Common myeloid progenitor, CD34-positive (primary cell): ENCODE data around the gene SNTG2.

Source experiments
- CTCF ChIA-PET: fragments of 350-600 bp; sonication (Branson Sonifier 250); formaldehyde crosslinking; loops from one replicate; lab custom pipeline; 2021; ENCODE audit warnings: antibody characterized with exemption; lab: Charles Lee
- POLR2A ChIA-PET: fragments of 350-600 bp; sonication (Branson Sonifier 250); formaldehyde crosslinking; loops from one replicate; lab custom pipeline; 2021; ENCODE audit warnings: antibody characterized with exemption; lab: Charles Lee
- DNase-seq, 3 donors: peaks; one replicate each; pipeline versions ENCODE4 v3.0.0 to v3.0.0-alpha.2; 2013
- H3K27ac ChIP-seq, 2 experiments: 1 replicate in 1 of 2; 2 replicates in 1 of 2; pipeline ENCODE4 v1.7.0; 2013; ENCODE audit warnings: inconsistent platforms in 2 of 2, low read length in 2 of 2, mild to moderate bottlenecking in 2 of 2, low read depth in 1 of 2, moderate library complexity in 1 of 2; ENCODE audit not compliant: severe bottlenecking in 2 of 2, insufficient read depth in 1 of 2, poor library complexity in 1 of 2
- H3K27me3 ChIP-seq, 5 experiments: replicated peaks in 2 of 5; 1 replicate in 3 of 5; 2 replicates in 2 of 5; pipeline versions ENCODE4 v1.6.1 to v1.7.0; 2013; ENCODE audit warnings: low read length in 4 of 5, mild to moderate bottlenecking in 2 of 5, moderate library complexity in 2 of 5, inconsistent platforms in 1 of 5; ENCODE audit not compliant: insufficient read depth in 5 of 5, control insufficient read depth in 4 of 5
- H3K36me3 ChIP-seq, 4 experiments: 1 replicate in 2 of 4; 2 replicates in 2 of 4; pipeline versions ENCODE4 v1.6.1 to v1.7.0; 2013; ENCODE audit warnings: low read length in 3 of 4, control low read depth in 1 of 4, mild to moderate bottlenecking in 1 of 4; ENCODE audit not compliant: control insufficient read depth in 4 of 4, insufficient read depth in 4 of 4
- H3K4me1 ChIP-seq, 4 experiments: 1 replicate in 3 of 4; 2 replicates in 1 of 4; pipeline versions ENCODE4 v1.6.1 to v1.7.1; 2013; ENCODE audit warnings: low read length in 3 of 4, mild to moderate bottlenecking in 3 of 4, control low read depth in 1 of 4, inconsistent platforms in 1 of 4, moderate library complexity in 1 of 4; ENCODE audit not compliant: control insufficient read depth in 4 of 4, insufficient read depth in 4 of 4; ENCODE audit errors: control extremely low read depth in 1 of 4
- H3K4me3 ChIP-seq, 7 experiments: 1 replicate in 4 of 7; 2 replicates in 3 of 7; pipeline versions ENCODE4 v1.5.1 to v1.7.0; 2013; ENCODE audit warnings: mild to moderate bottlenecking in 7 of 7, low read length in 6 of 7, moderate library complexity in 6 of 7, inconsistent platforms in 2 of 7, low read depth in 2 of 7, control low read depth in 1 of 7; ENCODE audit not compliant: insufficient read depth in 4 of 7, control insufficient read depth in 1 of 7; ENCODE audit errors: extremely low read depth in 1 of 7
- H3K9me3 ChIP-seq, 5 experiments: 1 replicate in 4 of 5; 2 replicates in 1 of 5; pipeline versions ENCODE4 v1.6.1 to v1.7.1; 2013; ENCODE audit warnings: low read length in 4 of 5, mild to moderate bottlenecking in 2 of 5, inconsistent platforms in 1 of 5, low read depth in 1 of 5, moderate library complexity in 1 of 5; ENCODE audit not compliant: control insufficient read depth in 4 of 5, insufficient read depth in 2 of 5; ENCODE audit errors: control extremely low read depth in 1 of 5
- WGBS: methylation state at CpG from one replicate; pipeline ENCODE4 v1.1.5; 2013; ENCODE audit not compliant: insufficient coverage; 5-methylcytosine and 5-hydroxymethylcytosine counted together

SNTG2 gene

GRCh38 chr2:1235806-1236205 lies 285.2 kb downstream of the SNTG2 start:
- no peaks in the 10 kb centered on the region for H3K27me3 ChIP-seq
- H3K36me3 ChIP-seq = no peaks in the 10 kb centered on the region
- H3K4me3 ChIP-seq = no peak overlapping the region
- no peak overlapping the region for H3K27ac ChIP-seq
- ChIA-PET CTCF (no interaction called here), POLR2A (no interaction called here)
- peaks cover 0 to 8% (median 3%) of the 10 kb centered on the region in 4 experiments for H3K4me1 ChIP-seq
- WGBS = 100% methylated on average over 1 of the region's 5 CpGs
- DNase-seq = no peak
- H3K9me3 ChIP-seq = no peaks in the 10 kb centered on the region

DNA sequence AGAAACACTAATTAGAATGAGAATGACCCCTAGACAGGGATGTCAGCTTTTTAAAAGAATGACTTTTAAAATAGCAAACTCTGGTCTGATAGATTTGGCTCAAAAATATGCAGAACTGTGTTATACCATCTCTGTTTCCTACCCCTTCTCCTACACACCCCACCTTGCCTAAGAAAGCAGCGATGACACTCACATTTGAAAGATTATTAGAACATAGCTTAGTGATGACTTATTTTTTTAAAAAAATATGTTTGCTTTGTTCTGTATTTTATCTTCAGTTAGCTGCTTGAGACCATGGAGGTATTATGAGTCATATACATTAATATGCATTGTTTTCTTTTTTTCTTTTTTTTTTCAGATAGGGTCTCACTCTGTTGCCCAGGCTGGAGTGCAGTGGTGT lies 286.0 kb downstream of the SNTG2 start:
- DNase-seq = no peak
- ChIA-PET CTCF (interaction anchor here (0.8 kb wide), 1 partner anchor 310 kb away, joined by 3 read pairs; no protein-coding TSS in a partner anchor), POLR2A (no interaction called here)
- Histone ChIP-seq H3K36me3 (no peaks in the 10 kb centered on the region), H3K27me3 (peaks cover 0 to 2% (median 0%) of the 10 kb centered on the region in 5 experiments), H3K4me3 (no peak overlapping the region), H3K9me3 (no peaks in the 10 kb centered on the region), H3K4me1 (peaks cover 0 to 8% (median 3%) of the 10 kb centered on the region in 4 experiments), H3K27ac (no peak overlapping the region)
- no CpG with 5 or more reads among the region's 1 CpG for WGBS

- 88% methylated on average over 14 of the region's 18 CpGs for WGBS
- ChIA-PET POLR2A (no interaction called here), CTCF (no interaction called here)
- Histone ChIP-seq H3K4me1 (peaks cover 0 to 8% (median 3%) of the 10 kb centered on the region in 4 experiments), H3K27me3 (peaks cover 0 to 2% (median 0%) of the 10 kb centered on the region in 5 experiments), H3K9me3 (no peaks in the 10 kb centered on the region), H3K36me3 (no peaks in the 10 kb centered on the region), H3K27ac (no peak overlapping the region), H3K4me3 (no peak overlapping the region)
- DNase-seq = no peak
Measured at GRCh38 chr2:1237783-1238182, 287.1 kb downstream of the SNTG2 start.

- Histone ChIP-seq H3K27ac (no peak overlapping the region), H3K36me3 (no peaks in the 10 kb centered on the region), H3K9me3 (no peaks in the 10 kb centered on the region), H3K4me1 (peaks cover 0 to 8% (median 3%) of the 10 kb centered on the region in 4 experiments), H3K27me3 (peaks cover 0 to 4% (median 0%) of the 10 kb centered on the region in 5 experiments), H3K4me3 (no peak overlapping the region)
- POLR2A ChIA-PET = no interaction called here
- CTCF ChIA-PET = no interaction called here
- WGBS = 67% methylated on average over 13 of the region's 14 CpGs
- peak in 1 of 3 donors; percentile 1 for DNase-seq
Measured at GRCh38 chr2:1238598-1239138, 288.0 kb downstream of the SNTG2 start.

- ChIA-PET CTCF (no interaction called here), POLR2A (interaction anchor here (0.6 kb wide), 1 partner anchor 13 kb away, joined by 4 read pairs; no protein-coding TSS in a partner anchor)
- Histone ChIP-seq H3K36me3 (no peaks in the 10 kb centered on the region), H3K27me3 (peaks cover 0 to 19% (median 6%) of the 10 kb centered on the region in 5 experiments), H3K27ac (no peak overlapping the region), H3K4me3 (no peak overlapping the region), H3K4me1 (no peaks in the 10 kb centered on the region), H3K9me3 (no peaks in the 10 kb centered on the region)
- 88% methylated on average over 1 of the region's 2 CpGs for WGBS
- no peak for DNase-seq
Measured at GRCh38 chr2:1245193-1245592, 294.5 kb downstream of the SNTG2 start.

DNA sequence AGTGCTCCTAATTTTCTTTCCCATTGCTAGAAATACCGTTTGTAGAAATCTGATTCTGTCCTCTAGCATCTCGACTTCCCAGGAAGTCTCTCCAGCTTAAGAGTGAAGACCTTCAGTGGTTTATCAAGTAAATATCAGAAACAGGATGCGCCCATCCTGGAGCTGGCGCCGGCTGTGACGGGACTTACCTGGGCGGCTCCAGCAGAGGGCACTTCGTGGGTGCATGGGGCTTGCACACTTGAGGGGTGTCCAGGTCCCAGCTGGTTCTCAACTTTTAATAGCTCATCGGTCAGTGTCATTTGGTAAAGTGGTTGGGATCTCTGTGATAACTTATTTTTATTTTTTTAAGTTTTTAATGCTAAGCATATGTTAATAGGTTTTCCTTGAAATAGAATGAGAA lies 295.6 kb downstream of the SNTG2 start:
- ChIA-PET CTCF (no interaction called here), POLR2A (no interaction called here)
- no peaks in the 10 kb centered on the region for H3K36me3 ChIP-seq
- H3K27ac ChIP-seq = no peak overlapping the region
- H3K4me3 ChIP-seq = no peak overlapping the region
- peaks cover 0 to 18% (median 6%) of the 10 kb centered on the region in 5 experiments for H3K27me3 ChIP-seq
- DNase-seq = no peak
- 75% methylated on average over 8 of the region's 9 CpGs for WGBS
- H3K9me3 ChIP-seq = no peaks in the 10 kb centered on the region
- H3K4me1 ChIP-seq = no peaks in the 10 kb centered on the region

DNA sequence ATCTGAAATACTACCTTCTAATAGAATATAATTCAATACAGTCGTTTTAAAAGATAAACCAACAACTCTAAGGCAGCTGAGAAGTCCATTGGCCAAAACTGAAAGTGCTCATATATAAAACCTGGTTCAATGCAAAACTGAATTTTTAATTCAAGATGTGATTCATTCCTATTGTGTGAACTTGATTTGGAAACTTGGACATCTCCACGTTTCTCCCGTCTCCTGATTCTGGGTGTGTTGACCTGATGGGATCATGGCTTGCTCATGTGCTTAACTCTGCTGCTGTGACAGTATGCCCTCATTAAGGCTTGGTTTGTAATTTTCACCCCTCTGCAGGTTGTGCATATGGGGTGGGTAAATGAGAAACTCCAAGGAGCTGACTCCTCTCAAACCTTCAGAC lies 296.3 kb downstream of the SNTG2 start:
- H3K9me3 ChIP-seq = no peaks in the 10 kb centered on the region
- no peaks in the 10 kb centered on the region for H3K36me3 ChIP-seq
- H3K4me3 ChIP-seq = no peak overlapping the region
- ChIA-PET CTCF (interaction anchor here (1.4 kb wide), 1 partner anchor 113 kb away, joined by 3 read pairs; no protein-coding TSS in a partner anchor), POLR2A (interaction anchor here (0.6 kb wide), 1 partner anchor 99 kb away, joined by 3 read pairs; no protein-coding TSS in a partner anchor)
- no peak overlapping the region for H3K27ac ChIP-seq
- peaks cover 0 to 23% (median 6%) of the 10 kb centered on the region in 5 experiments for H3K27me3 ChIP-seq
- no peaks in the 10 kb centered on the region for H3K4me1 ChIP-seq
- DNase-seq = no peak
- 71% methylated on average over 2 of the region's 3 CpGs for WGBS
